KG1 (cell line): Measurements from ENCODE around the gene CSNK1G2.

Experiments used
- DNase-seq: peaks from one replicate; lab custom pipeline; 2025; lab: John Stamatoyannopoulos, UW

The CSNK1G2 gene

DNA sequence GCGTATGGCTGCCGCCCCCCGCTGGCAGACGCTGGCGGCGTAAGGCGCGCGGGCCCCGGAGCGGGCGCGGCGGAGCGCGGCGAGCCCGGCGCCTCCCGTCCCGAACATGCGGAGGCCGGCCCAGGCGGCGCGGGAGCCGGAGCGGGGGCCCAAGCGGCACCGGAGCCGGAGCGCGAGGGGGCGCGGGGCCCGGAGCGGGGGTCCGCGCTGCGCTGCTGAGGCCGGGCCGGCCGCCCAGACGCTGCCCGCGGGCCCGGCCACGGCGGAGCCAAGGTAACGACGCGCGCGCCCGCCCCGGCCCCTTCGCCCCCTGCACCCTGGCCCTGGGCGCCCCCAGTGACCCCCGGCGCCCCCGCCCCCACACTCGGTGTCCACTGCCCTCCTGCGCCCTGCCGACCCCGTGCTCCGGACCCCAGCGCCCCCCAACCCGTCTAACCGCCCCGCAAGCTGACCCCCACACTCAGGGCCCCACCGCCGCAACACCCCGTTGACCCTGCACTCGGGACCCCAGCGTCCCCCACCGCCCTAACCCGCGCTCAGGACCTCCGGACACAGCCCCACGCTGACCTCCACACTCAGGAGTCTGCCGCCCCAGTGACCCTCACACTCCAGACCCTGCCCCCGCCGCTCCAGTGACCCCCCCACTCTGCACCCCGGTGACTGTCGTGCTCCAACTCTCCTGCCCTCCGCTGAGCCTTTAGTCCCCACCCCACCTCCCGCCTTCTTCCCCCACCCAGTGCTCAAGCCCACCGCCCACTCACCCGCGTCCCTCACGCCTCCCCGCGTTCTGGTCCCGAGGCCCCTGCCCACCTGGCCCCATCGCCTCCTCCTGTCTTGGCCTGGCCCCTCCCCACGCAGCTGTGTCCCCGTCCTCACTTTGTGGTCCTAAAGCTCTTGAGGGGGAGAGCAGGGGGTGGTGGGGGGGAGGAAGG lies at the start of gene CSNK1G2:
Gene CSNK1G2 (plus strand): TSS at position 27 of the 932 bp plus-strand sequence. CDS start 28,601 bp downstream, outside the sequence.
- DNase-seq, result no peak

DNA sequence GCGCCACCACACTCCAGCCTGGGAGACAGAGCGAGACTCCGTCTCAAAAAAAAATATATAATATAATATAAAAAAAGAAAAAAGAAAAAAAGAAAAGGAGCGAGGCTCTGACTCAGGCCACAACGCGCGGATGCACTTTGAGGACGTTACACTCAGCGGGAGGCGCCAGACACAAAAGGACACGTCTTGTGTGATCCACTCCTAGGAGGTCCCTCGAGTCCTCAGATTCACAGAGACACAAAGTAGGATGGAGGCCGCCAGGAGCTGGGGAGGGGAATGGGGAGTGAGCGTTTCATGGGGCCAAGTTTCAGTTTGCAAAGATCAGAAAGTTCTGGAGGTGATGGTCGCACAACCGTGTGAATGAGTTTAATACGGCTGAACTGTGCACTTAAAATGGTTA lies 47.2 kb upstream of the CSNK1G2 start:
- no peak for DNase-seq

GRCh38 chr19:1896508-1896907 lies 44.5 kb upstream of the CSNK1G2 start:
- DNase-seq, result no peak

GRCh38 chr19:1901940-1902404 lies 39.0 kb upstream of the CSNK1G2 start:
- no peak for DNase-seq

- no peak for DNase-seq
Observed at GRCh38 chr19:1902923-1903322, 38.0 kb upstream of the CSNK1G2 start.

- DNase-seq, result no peak
Observed at GRCh38 chr19:1904860-1905109, 36.2 kb upstream of the CSNK1G2 start.

DNA sequence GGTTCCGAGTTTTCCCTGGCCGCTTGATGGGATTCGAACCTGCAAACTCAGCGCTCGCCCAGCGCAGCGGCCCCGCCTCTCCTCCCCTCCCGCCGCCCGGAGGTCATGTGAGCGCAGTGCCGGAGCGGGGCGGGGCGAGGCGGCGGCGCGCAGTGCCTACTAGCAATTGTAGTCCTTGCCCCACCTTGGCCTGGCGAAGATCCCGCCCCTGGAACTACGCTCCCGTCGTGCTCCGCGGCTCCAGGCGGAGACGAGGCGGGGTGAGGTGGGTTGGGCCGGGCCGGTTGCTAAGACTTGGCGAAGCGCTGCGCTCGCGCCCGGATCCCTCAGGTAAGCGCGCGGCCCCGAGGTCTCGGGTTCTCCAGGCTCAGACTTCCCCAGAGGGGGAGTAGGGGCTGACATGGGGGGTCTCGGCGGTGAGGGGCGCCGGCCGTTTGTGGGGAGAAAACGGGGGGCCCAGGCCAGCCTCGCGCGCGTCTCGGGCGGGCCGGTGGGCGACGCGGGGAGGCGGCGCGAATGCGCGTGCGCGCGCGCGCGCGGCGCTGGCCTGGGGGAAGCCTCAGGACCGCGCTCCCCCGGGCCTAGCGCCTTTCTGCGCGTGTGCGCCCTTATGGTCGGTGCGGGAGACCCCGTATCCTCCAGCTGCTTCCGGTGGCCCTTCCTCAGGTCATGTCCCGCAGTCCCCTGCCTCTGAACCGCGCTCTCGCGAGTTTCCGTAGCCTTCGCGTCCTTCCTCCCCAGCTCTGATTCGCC lies 35.7 kb upstream of the CSNK1G2 start, which contains the start of the genes ADAT3 and SCAMP4:
Gene ADAT3 (plus strand): TSS at position 290 of the 753 bp plus-strand sequence. CDS start 6,649 bp downstream, outside the sequence.
Gene SCAMP4 (plus strand): TSS at position 290 of the 753 bp plus-strand sequence. CDS start 9,621 bp downstream, outside the sequence.
- peak; percentile 94 for DNase-seq

GRCh38 chr19:1905863-1906375 lies 35.1 kb upstream of the CSNK1G2 start:
- no peak for DNase-seq

- DNase-seq, result no peak
Observed at GRCh38 chr19:1906985-1907562, 33.9 kb upstream of the CSNK1G2 start.

- DNase-seq, result no peak
Observed at GRCh38 chr19:1907563-1908363, 33.2 kb upstream of the CSNK1G2 start.

- no peak for DNase-seq
Observed at GRCh38 chr19:1908364-1908678, 32.7 kb upstream of the CSNK1G2 start.

DNA sequence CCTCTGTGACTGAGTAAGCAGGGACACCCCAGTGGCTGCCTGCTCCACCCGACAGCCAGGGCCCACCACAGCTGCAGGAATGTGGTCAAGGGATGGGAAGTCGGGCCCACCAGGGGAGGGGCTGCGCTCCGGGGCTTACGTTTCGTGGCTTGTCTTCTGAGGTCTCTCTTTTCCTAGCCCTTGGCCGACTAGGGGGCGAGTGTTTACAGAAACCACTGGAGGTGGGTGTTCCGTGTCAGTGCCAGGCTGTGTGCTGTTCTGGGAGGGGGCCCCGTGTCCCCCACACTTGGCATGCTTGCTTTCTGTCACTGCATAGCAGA lies 31.3 kb upstream of the CSNK1G2 start:
- DNase-seq, result no peak

GRCh38 chr19:1910177-1910576 lies 30.8 kb upstream of the CSNK1G2 start:
- DNase-seq, result no peak

- no peak for DNase-seq
Observed at GRCh38 chr19:1911098-1911497, 29.9 kb upstream of the CSNK1G2 start.

- DNase-seq, result no peak
Observed at GRCh38 chr19:1911995-1912394, 29.0 kb upstream of the CSNK1G2 start.

DNA sequence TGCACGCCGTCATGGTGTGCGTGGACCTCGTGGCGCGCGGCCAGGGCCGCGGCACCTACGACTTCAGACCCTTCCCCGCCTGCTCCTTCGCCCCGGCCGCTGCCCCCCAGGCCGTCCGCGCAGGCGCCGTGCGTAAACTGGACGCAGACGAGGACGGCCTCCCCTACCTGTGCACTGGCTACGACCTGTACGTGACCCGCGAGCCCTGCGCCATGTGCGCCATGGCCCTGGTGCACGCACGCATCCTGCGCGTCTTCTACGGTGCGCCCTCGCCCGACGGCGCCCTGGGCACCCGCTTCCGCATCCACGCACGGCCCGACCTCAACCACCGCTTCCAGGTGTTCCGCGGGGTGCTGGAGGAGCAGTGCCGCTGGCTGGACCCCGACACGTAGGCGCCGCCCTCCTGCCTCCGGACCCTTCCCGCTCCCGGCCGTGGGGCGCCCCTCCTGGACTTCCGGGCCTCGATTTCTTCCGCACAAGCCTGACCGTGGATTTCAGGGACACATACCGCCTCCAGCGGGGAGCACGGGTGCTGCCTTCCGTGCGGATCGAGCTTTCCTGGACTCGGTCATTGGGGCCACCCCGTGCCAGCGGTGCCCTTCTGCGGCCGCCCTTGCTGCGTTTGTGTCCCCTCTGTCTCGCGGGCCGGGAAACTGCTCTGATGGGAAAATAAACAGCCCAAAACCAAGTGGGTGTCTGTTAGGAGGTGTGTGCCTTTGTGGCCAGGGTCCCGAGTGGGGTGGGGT lies 28.0 kb upstream of the CSNK1G2 start:
- no peak for DNase-seq

DNA sequence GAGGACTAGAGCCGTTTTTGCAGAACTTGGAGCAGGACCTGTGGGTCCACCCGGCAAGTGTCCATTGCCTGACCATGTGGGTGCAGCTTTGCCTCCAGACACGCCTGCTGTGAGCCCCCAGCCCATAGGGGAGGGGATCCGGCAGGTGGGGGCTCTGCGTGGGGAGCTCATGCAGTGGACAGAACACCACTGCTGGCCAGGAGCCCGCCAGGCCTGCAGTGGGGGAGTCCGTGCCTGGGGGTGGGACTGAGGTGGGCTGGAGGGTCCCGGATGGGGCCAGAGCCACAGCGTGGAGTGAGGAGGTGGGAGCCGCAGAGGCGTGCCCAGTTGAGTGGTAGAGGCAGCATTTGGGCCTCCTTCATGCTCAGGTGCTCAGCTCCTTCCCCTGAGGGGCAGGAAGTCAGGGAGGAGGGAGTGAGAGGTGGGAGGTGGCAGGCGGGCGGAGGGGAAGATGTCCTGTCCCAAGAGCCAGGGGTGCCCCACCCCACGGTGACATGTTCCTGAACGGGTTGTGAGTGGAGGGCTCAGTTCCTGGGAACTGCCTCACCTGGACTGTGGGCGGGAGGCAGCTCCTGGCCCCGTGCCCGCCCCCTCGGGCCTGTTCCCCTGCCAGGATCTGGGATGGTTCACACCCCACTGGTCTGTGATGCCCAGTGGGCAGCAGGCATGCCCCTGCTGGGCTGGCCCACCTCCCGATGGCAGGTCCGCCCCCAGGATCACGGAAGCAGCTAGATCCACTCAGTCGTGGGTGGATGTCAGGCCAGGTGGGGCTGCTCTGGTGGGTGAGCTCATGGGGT lies 27.0 kb upstream of the CSNK1G2 start:
- DNase-seq, result no peak

- DNase-seq, result no peak
Observed at GRCh38 chr19:1914826-1915341, 26.1 kb upstream of the CSNK1G2 start.

DNA sequence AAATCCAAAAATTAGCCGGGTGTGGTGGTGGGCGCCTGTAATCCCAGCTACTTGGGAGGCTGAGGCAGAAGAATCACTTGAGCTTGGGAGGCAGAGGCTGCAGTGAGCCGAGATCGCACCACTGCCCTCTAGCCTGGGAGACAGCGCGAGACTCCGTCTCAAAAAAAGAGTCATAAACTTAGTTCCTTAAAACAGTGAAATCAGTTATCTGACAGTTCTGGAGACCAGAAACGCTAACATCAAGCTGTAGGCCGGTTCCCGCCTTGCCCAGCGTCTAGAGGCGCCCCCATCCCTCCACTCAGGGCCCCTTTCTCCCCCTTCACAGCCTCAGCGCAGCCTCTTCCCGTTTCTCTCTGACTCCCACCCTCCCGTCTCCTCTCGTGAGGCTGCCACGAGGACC lies 23.8 kb upstream of the CSNK1G2 start:
- no peak for DNase-seq

DNA sequence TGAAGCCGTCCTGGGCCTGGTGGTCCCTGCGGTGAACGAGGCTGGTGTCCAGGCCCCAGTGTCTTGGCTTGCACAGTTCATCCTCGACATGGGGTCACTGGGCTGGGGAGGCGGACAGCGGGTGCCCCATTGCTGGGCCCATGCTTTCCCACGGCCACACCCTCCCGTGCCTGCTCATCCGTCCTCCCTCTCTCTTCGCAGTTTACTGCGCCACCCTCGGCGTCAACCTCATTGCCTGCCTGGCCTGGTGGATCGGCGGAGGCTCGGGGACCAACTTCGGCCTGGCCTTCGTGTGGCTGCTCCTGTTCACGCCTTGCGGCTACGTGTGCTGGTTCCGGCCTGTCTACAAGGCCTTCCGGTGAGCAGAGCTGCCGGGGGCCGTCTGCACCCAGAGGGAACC lies 23.0 kb upstream of the CSNK1G2 start:
- DNase-seq, result no peak
